Stimulated activated naive B cell treated with anti-CD40 and anti-IgM and Interleukin-4, amounts not matched to agents 10 μg/mL and 1 μg/mL and 100 μg/mL, for 72 hours (primary cell): Measurements from ENCODE around the gene SLC25A44.

ENCODE experiments used
- ATAC-seq, 2 donors: fragments of 150-1000 bp; cut with Tn5 transposase; replicated peaks; 2 replicates each; pipeline ENCODE4 v1.10.0; 2021; ENCODE audit warnings: moderate library complexity in 1 of 2
- DNase-seq: peaks from one replicate; pipeline ENCODE4 v3.0.0; 2021
- H3K27ac Mint-ChIP-seq: one replicate; pipeline ENCODE4 v1.8.0; 2022; ENCODE audit warnings: mild to moderate bottlenecking, mixed read lengths
- H3K27me3 Mint-ChIP-seq, 2 donors: one replicate each; pipeline ENCODE4 v1.8.0; 2022; ENCODE audit warnings: mixed read lengths in 2 of 2
- H3K36me3 Mint-ChIP-seq, 2 donors: one replicate each; pipeline ENCODE4 v1.8.0; 2022; ENCODE audit warnings: mixed read lengths in 2 of 2, mild to moderate bottlenecking in 1 of 2
- H3K4me1 Mint-ChIP-seq, 2 donors: one replicate each; pipeline ENCODE4 v1.8.0; 2022; ENCODE audit warnings: mixed read lengths in 2 of 2, mild to moderate bottlenecking in 1 of 2
- H3K4me3 Mint-ChIP-seq, 2 donors: one replicate each; pipeline ENCODE4 v1.8.0; 2022; ENCODE audit warnings: mild to moderate bottlenecking in 2 of 2, mixed read lengths in 2 of 2, moderate library complexity in 1 of 2
- H3K9me3 Mint-ChIP-seq, 2 donors: one replicate each; pipeline ENCODE4 v1.8.0; 2022; ENCODE audit warnings: mixed read lengths in 2 of 2, mild to moderate bottlenecking in 1 of 2

The SLC25A44 gene

DNA sequence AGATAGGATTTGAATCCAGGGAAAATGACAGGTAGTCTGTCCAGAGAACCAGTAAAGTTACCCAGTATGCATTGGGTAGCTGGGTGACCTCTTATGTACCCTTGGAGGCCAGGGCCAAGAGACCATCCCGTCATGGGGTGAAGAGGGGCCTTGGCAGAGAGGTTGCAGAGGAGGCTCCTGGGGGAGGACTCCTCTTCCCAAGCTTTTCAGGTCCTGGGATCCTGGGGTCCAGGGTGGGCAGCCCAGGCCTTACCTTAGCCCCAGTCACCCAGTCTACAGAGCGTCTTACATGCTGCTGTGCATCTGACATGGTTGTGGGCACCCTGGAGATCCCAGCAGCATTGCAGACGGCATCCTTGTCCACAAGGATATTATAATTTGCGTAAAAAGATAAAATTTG lies 32.9 kb downstream of the SLC25A44 start:
- peaks cover 38 to 45% of the 10 kb centered on the region in 2 donors for H3K36me3 Mint-ChIP-seq
- ATAC-seq (peak in 1 of 2 donors; percentile 0), DNase-seq (no peak)
- no peaks in the 10 kb centered on the region for H3K9me3 Mint-ChIP-seq
- no peaks in the 10 kb centered on the region for H3K27me3 Mint-ChIP-seq
- peaks cover 21 to 42% of the 10 kb centered on the region in 2 donors for H3K4me1 Mint-ChIP-seq
- peak overlapping the region; percentile 83 for H3K27ac Mint-ChIP-seq
- H3K4me3 Mint-ChIP-seq: peak overlapping the region; percentile 36 to 55

GRCh38 chr1:156228501-156228900 lies 34.6 kb downstream of the SLC25A44 start:
- DNase-seq (no peak), ATAC-seq (no peak)
- peaks cover 11 to 25% of the 10 kb centered on the region in 2 donors for H3K4me1 Mint-ChIP-seq
- no peaks in the 10 kb centered on the region for H3K9me3 Mint-ChIP-seq
- peaks cover 30 to 41% of the 10 kb centered on the region in 2 donors for H3K36me3 Mint-ChIP-seq
- H3K27me3 Mint-ChIP-seq: no peaks in the 10 kb centered on the region
- no peak overlapping the region for H3K4me3 Mint-ChIP-seq
- peak overlapping the region; percentile 48 for H3K27ac Mint-ChIP-seq

DNA sequence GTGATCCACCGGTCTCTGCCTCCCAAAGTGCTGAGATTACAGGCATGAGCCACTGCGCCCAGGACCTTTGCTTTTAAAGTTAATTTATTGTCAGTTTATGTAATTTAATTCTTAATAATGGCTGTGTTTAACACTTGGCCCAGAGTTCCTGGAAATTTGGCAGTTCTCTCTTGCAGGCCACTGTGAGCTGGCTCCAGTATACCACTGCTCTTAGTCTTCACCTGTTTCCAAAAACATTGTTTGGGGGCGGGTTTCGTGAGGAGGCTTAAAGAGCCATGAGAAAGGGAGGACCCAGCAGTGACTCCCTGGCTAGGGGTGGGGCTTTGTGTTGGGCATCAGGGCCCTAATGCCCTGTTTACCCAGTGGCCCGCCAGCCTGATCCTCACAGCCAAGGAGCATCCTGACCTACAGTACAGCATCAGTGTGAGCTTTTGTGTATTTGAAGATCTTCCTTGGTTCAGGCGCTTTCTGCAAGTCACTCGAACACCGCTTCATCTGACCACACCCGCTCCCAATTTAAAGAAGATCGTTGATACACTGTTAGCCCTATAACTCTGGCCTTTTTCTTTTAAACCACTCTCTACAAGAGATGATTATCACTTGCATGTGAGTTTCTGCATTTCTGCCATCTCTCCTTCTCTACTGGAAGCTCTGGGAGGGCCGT lies 36.0 kb downstream of the SLC25A44 start:
- H3K9me3 Mint-ChIP-seq: no peaks in the 10 kb centered on the region
- no peak for ATAC-seq
- H3K27ac Mint-ChIP-seq: no peak overlapping the region

GRCh38 chr1:156230473-156230837 lies 36.6 kb downstream of the SLC25A44 start:
- H3K4me3 Mint-ChIP-seq: no peak overlapping the region
- peaks cover 30 to 41% of the 10 kb centered on the region in 2 donors for H3K36me3 Mint-ChIP-seq
- no peaks in the 10 kb centered on the region for H3K27me3 Mint-ChIP-seq
- no peak overlapping the region for H3K27ac Mint-ChIP-seq
- H3K9me3 Mint-ChIP-seq: no peaks in the 10 kb centered on the region
- DNase-seq (no peak), ATAC-seq (no peak)
- peaks cover 6 to 15% of the 10 kb centered on the region in 2 donors for H3K4me1 Mint-ChIP-seq

More for the DNA sequence above, 36.0 kb downstream of the SLC25A44 start:
- Mint-ChIP-seq H3K36me3 (peaks cover 32 to 44% of the 10 kb centered on the region in 2 donors), H3K4me1 (peaks cover 9 to 20% of the 10 kb centered on the region in 2 donors), H3K27me3 (no peaks in the 10 kb centered on the region), H3K4me3 (no peak overlapping the region)
- no peak for DNase-seq

DNA sequence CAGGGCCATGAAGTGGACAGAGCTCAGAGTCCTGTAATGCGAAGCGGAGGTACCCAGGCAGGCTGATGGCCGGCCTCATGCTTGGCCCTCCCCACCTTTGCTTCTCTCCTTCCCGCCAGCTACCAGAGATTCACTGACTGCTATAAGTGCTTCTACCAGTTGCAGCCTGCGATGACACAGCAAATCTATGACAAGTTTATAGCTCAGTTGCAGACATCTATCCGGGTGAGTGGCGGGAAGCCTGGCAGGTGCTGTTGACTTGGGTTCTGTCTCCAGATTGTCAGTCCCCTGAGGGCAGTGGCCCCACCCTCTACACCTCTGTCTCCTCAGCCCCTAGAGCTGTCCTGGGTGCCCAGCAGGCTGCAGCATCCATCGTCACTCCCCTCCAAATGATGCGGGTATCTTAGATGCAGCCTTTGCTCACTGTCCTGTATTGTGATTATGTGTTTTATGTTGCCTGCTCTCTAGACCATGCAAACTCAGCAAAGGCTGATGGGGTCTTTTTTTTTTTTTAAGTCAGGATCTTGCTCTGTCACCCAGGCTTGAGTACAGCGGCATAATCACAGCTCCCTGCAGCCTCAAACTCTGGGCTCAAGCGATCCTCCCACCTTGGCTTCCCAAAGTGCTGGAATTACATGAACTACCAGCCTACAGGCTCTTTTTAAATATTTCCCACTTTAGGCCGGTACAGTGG lies 38.4 kb downstream of the SLC25A44 start:
- H3K27me3 Mint-ChIP-seq: no peaks in the 10 kb centered on the region
- peaks cover 39 to 46% of the 10 kb centered on the region in 2 donors for H3K36me3 Mint-ChIP-seq
- no peak overlapping the region for H3K27ac Mint-ChIP-seq
- H3K9me3 Mint-ChIP-seq: no peaks in the 10 kb centered on the region
- peaks cover 0 to 5% of the 10 kb centered on the region in 2 donors for H3K4me1 Mint-ChIP-seq
- H3K4me3 Mint-ChIP-seq: no peak overlapping the region
- no peak for DNase-seq
- no peak for ATAC-seq

DNA sequence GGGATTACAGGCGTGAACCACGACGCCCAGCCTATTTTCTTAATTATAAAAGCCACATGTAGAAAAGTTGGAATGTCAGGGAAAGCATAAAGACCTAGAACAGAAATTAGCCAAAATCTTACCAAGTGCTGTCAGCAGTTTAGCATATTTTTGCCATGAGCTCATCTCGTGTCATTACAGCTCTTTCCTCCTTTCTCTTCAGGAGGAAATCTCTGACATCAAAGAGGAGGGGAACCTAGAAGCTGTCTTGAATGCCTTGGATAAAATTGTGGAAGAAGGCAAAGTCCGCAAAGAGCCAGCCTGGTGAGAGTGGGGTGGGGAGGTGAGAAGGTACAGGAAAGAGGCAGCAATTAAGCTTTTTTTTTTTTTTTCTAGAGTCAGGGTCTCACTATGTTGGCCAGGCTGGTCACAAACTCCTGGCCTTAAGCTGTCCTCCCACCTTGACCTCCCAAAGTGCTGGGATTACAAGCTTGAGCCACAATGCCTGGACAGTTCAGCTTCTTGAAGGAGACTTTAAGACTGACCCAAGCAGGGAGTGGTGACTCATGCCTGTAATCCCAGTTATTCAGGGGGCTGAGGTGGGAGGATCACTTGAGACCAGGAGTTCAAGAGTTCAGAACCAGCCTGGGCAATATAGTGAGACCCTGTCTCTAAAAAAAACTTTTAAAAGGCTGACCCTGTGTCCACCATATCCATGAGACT lies 39.7 kb downstream of the SLC25A44 start:
- Mint-ChIP-seq H3K4me1 (peaks cover 0 to 1% of the 10 kb centered on the region in 2 donors), H3K4me3 (no peak overlapping the region), H3K27me3 (no peaks in the 10 kb centered on the region), H3K9me3 (no peaks in the 10 kb centered on the region), H3K36me3 (peaks cover 43 to 46% of the 10 kb centered on the region in 2 donors), H3K27ac (no peak overlapping the region)
- DNase-seq: no peak
- no peak for ATAC-seq

DNA sequence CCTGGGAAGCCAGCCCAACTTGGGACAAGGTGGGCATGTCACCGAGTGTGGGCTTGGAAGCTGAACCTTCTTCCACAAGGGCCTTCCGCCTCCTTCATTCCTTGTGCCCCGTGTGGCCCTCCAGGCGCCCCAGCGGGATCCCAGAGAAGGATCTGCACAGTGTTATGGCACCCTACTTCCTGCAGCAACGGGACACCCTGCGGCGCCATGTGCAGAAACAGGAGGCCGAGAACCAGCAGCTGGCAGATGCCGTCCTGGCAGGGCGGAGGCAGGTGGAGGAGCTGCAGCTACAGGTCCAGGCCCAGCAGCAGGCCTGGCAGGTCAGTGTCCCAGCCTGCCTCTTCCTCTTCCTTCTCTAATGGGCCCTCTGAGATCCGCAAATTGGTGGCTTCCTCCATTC lies 42.3 kb downstream of the SLC25A44 start:
- ATAC-seq (no peak), DNase-seq (no peak)
- Mint-ChIP-seq H3K4me1 (no peaks in the 10 kb centered on the region), H3K4me3 (no peak overlapping the region), H3K27ac (peak overlapping the region; percentile 25), H3K27me3 (no peaks in the 10 kb centered on the region), H3K36me3 (peaks cover 50 to 57% of the 10 kb centered on the region in 2 donors), H3K9me3 (no peaks in the 10 kb centered on the region)

DNA sequence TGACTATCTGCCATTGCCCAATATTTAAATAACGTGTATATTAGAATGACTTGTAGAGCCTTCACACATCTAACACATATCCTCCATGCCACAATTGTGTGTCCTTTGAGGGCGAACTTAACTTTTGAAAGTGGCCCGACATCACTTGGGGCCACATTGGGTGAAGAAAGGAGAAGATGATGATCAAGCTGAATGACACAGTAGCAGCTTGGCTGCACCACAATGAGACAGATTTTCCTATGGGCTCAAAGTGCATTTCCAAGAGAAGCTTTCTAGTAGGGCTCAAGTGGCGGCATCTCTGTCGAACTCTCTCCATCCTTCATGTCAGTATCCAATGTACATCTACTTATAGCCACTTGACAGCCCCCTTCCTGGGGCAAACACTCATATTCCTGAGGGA lies 44.3 kb downstream of the SLC25A44 start:
- no peak for DNase-seq
- H3K36me3 Mint-ChIP-seq: peaks cover 55 to 60% of the 10 kb centered on the region in 2 donors
- no peaks in the 10 kb centered on the region for H3K27me3 Mint-ChIP-seq
- no peak overlapping the region for H3K27ac Mint-ChIP-seq
- no peak for ATAC-seq
- no peaks in the 10 kb centered on the region for H3K4me1 Mint-ChIP-seq
- H3K9me3 Mint-ChIP-seq: no peaks in the 10 kb centered on the region
- H3K4me3 Mint-ChIP-seq: no peak overlapping the region

DNA sequence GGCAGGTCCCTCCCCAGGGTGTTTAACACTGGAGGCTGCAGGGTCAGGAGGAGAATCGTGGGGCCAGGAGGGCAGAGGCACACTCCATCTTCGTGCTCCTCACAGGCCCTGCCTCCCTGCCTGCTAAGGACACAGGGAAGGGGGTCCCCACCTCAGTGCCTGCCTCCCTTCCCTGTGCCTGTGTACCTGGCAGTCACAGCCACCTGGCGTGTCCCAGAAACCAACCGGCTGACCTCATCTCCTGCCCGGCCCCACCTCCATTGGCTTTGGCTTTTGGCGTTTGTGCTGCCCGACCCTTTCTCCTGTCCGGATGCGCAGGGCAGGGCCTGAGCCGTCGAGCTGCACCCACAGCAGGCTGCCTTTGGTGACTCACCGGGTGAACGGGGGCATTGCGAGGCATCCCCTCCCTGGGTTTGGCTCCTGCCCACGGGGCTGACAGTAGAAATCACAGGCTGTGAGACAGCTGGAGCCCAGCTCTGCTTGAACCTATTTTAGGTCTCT lies 47.5 kb downstream of the SLC25A44 start:
- DNase-seq (no peak), ATAC-seq (no peak)
- H3K27ac Mint-ChIP-seq: peak overlapping the region; percentile 11
- H3K4me1 Mint-ChIP-seq: peaks cover 17 to 20% of the 10 kb centered on the region in 2 donors
- no peaks in the 10 kb centered on the region for H3K9me3 Mint-ChIP-seq
- peaks cover 52 to 60% of the 10 kb centered on the region in 2 donors for H3K36me3 Mint-ChIP-seq
- peaks cover 11 to 22% of the 10 kb centered on the region in 2 donors for H3K27me3 Mint-ChIP-seq
- no peak overlapping the region for H3K4me3 Mint-ChIP-seq

GRCh38 chr1:156241926-156242325 lies 48.0 kb downstream of the SLC25A44 start, which contains the start of gene BGLAP:
Gene BGLAP, plus strand, starts transcription at chr1:156242184. Its CDS starts 48 bp downstream, at chr1:156242232.
- Mint-ChIP-seq H3K27ac (peak within 1 kb of the TSS; percentile 11), H3K4me1 (peaks cover 19 to 26% of the 10 kb centered on the region in 2 donors), H3K9me3 (no peaks in the 10 kb centered on the region), H3K36me3 (peaks cover 48 to 55% of the 10 kb centered on the region in 2 donors), H3K27me3 (peaks cover 11 to 22% of the 10 kb centered on the region in 2 donors), H3K4me3 (no peak within 1 kb of the TSS)
- no peak for DNase-seq
- no peak for ATAC-seq

DNA sequence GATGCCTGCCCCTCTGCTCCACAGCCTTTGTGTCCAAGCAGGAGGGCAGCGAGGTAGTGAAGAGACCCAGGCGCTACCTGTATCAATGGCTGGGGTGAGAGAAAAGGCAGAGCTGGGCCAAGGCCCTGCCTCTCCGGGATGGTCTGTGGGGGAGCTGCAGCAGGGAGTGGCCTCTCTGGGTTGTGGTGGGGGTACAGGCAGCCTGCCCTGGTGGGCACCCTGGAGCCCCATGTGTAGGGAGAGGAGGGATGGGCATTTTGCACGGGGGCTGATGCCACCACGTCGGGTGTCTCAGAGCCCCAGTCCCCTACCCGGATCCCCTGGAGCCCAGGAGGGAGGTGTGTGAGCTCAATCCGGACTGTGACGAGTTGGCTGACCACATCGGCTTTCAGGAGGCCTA lies 48.8 kb downstream of the SLC25A44 start:
- H3K27ac Mint-ChIP-seq: no peak overlapping the region
- peaks cover 44 to 55% of the 10 kb centered on the region in 2 donors for H3K36me3 Mint-ChIP-seq
- H3K9me3 Mint-ChIP-seq: no peaks in the 10 kb centered on the region
- no peak for DNase-seq
- peaks cover 11 to 22% of the 10 kb centered on the region in 2 donors for H3K27me3 Mint-ChIP-seq
- H3K4me3 Mint-ChIP-seq: no peak overlapping the region
- peaks cover 19 to 29% of the 10 kb centered on the region in 2 donors for H3K4me1 Mint-ChIP-seq
- no peak for ATAC-seq

DNA sequence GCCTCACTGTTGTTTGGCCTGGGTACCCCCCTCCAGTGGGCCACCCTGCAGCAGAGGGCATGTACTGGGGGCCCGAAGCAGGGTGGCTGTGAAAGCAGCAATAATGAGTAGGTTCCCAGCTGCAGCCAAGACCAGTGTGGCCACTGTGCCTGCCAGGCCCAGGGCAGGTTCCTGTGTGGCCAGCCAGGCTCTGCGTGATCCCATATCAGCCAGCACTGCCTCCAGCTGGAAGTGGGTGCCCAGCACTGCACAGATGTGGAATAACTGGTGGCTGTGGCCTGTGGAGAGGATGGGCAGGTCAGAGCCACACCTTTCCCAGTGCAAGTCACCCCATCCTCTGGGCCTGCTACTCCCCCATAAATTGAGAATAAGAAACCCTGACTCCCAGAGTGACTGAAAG lies 50.2 kb downstream of the SLC25A44 start:
- peaks cover 11 to 22% of the 10 kb centered on the region in 2 donors for H3K27me3 Mint-ChIP-seq
- peaks cover 20 to 29% of the 10 kb centered on the region in 2 donors for H3K4me1 Mint-ChIP-seq
- DNase-seq (no peak), ATAC-seq (no peak)
- no peaks in the 10 kb centered on the region for H3K9me3 Mint-ChIP-seq
- peak overlapping the region; percentile 53 for H3K27ac Mint-ChIP-seq
- H3K4me3 Mint-ChIP-seq: no peak overlapping the region
- peaks cover 30 to 47% of the 10 kb centered on the region in 2 donors for H3K36me3 Mint-ChIP-seq

DNA sequence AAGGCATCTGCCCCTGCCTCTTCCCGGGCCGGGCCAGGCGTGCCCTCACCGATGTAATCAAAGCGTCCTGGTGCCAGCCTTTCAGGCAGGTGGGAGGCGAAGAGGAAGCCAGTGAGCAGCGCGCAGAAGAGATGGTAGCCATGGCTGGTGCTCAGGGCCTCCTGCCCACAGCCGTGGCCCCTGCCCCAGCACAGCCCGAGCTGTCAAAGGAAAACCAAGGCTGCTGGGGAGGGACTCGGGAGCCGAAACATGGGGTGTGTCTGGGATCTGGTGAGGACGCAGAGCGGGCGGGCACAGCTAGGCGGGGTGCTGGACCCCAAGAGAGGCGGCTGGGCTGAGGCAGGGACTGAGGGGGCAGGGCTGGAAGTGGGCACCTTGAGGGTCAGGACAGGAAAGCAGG lies 50.8 kb downstream of the SLC25A44 start:
- ATAC-seq (no peak), DNase-seq (no peak)
- Mint-ChIP-seq H3K27me3 (peaks cover 11 to 22% of the 10 kb centered on the region in 2 donors), H3K27ac (peak overlapping the region; percentile 5), H3K36me3 (peaks cover 27 to 45% of the 10 kb centered on the region in 2 donors), H3K4me1 (peaks cover 20 to 29% of the 10 kb centered on the region in 2 donors), H3K4me3 (peak overlapping the region; percentile 83 to 84), H3K9me3 (no peaks in the 10 kb centered on the region)
